DOHH2 (cell line): ENCODE results near the gene XRCC4.

Experiments used
- CTCF ChIP-seq: fragments of 200-600 bp; sonication (generic); IDR thresholded peaks from one replicate; pipeline ENCODE4 v1.5.1; 2014; ENCODE audit warnings: antibody characterized with exemption, mild to moderate bottlenecking, low read depth, low read length; ENCODE audit not compliant: poor library complexity, severe bottlenecking
- EZH2phosphoT487 ChIP-seq: fragments of 200-600 bp; sonication (generic); IDR thresholded peaks from 2 replicates; pipeline ENCODE4 v1.6.1; 2017; ENCODE audit warnings: borderline replicate concordance, mild to moderate bottlenecking, antibody characterized with exemption, low read length, moderate library complexity, mixed read lengths

GRCh38 chr5:83097689-83098231 lies 20.4 kb downstream of the XRCC4 start:
- TF ChIP-seq CTCF (no peak), EZH2phosphoT487 (no peak)
